Measurements from ENCODE around the gene CAMKK1.

Gene CAMKK1

DNA sequence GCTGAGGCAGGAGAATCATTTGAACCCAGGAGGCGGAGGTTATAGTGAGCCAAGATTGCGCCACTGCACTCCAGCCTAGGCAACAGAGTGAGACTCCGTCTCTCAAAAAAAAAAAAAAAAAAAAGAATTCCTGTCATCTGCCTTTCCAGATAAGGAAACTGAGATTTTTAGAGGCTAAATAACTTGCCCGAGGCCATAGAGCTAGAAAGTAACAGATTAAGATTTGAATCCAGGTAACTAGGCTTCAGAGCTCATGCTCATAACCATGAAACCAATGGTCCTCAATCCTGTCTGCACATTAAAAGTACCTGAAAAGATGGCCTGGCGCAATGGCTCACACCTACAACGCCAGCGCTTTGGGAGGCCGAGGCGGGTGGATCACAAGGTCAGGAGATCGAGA is 56.3 kb downstream of the CAMKK1 start:
- Histone ChIP-seq H3K27me3 (no peaks in the 10 kb centered on the region), H3K27ac (no peak overlapping the region), H3K9me3 (no peaks in the 10 kb centered on the region), H3K36me3 (peaks cover 34 to 88% (median 50%) of the 10 kb centered on the region in 3 donors), H3K4me3 (no peak overlapping the region), H3K4me1 (peaks cover 0 to 18% (median 11%) of the 10 kb centered on the region in 4 donors)
- TF ChIP-seq, protein P1, sequence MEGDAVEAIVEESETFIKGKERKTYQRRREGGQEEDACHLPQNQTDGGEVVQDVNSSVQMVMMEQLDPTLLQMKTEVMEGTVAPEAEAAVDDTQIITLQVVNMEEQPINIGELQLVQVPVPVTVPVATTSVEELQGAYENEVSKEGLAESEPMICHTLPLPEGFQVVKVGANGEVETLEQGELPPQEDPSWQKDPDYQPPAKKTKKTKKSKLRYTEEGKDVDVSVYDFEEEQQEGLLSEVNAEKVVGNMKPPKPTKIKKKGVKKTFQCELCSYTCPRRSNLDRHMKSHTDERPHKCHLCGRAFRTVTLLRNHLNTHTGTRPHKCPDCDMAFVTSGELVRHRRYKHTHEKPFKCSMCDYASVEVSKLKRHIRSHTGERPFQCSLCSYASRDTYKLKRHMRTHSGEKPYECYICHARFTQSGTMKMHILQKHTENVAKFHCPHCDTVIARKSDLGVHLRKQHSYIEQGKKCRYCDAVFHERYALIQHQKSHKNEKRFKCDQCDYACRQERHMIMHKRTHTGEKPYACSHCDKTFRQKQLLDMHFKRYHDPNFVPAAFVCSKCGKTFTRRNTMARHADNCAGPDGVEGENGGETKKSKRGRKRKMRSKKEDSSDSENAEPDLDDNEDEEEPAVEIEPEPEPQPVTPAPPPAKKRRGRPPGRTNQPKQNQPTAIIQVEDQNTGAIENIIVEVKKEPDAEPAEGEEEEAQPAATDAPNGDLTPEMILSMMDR (IDR thresholded peaks at IDR 0.05), result no peak
- intact Hi-C loops (cut with DNase I; ENCODE audit: low total_unique reads), result no loop called here
- DNase-seq, result no peak

DNA sequence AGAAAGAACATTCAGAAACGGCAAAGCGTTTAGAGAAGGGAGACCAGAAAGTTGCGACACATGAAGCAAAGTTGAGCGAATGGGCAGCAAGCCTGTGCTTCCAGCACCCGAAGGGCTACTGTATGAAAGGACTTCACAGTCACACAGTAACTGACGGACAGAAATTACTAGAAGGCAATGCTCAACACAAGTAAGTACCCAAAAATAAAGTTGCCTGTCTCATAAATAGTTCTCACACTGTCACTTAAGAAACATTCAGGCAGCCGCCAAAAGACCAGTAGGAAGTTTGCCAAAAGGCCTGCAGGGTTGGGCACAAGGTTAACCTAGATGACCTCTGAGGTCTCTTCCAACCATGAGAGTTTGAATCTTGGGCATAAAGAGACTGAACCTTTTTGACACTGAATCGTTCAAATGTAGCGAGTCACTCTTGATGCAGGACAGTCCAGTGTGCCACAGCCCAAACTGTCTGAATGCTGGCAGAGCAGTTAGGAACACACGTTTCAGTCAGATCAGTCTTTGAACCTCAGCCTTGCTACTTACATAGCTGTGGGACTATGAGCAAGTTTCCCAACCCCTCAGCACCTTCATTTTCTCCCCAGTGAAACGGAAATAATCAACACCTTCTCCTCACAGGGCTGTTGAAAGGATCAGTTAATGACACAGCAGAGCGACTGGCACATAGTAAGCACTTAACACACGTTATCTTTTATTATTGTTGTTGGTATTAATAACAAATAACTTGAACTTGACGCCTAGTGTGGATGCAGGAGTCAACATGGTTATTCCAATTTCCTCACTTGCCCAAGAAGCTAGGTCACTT is 57.2 kb downstream of the CAMKK1 start:
- peaks cover 0 to 18% (median 11%) of the 10 kb centered on the region in 4 donors for H3K4me1 ChIP-seq
- TF ChIP-seq, protein P1 (IDR thresholded peaks at IDR 0.05), result no peak
- no peak for DNase-seq
- peaks cover 34 to 86% (median 49%) of the 10 kb centered on the region in 3 donors for H3K36me3 ChIP-seq
- H3K27me3 ChIP-seq, result no peaks in the 10 kb centered on the region
- H3K27ac ChIP-seq, result no peak overlapping the region
- H3K4me3 ChIP-seq, result no peak overlapping the region
- no peaks in the 10 kb centered on the region for H3K9me3 ChIP-seq
- intact Hi-C loops (cut with DNase I; ENCODE audit: low total_unique reads), result no loop called here

DNA sequence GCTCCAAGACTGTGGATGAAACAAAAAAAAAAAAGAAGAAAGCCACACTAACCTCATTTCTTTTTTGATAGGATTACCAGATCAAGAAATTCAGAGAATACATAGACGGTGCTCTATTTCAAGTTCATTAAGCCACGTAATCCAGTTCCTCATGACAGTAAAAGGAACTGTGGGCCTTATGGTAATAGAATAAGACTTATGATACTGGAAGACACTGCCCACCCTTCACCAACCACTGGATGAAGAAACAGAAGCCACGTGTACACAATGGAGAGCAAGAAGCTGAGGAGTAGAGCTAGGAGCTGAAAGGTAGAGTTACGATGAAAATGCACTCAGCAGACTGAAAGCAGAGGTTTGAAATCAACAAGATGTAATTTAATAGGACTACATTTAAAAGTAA is 58.0 kb downstream of the CAMKK1 start:
- no peak overlapping the region for H3K4me3 ChIP-seq
- H3K9me3 ChIP-seq, result no peaks in the 10 kb centered on the region
- H3K36me3 ChIP-seq, result peaks cover 31 to 78% (median 41%) of the 10 kb centered on the region in 3 donors
- H3K27ac ChIP-seq, result no peak overlapping the region
- no peaks in the 10 kb centered on the region for H3K27me3 ChIP-seq
- no peak for DNase-seq
- TF ChIP-seq, protein P1 (IDR thresholded peaks at IDR 0.05), result no peak
- intact Hi-C loops (cut with DNase I; ENCODE audit: low total_unique reads), result no loop called here
- H3K4me1 ChIP-seq, result peaks cover 0 to 18% (median 11%) of the 10 kb centered on the region in 4 donors

DNA sequence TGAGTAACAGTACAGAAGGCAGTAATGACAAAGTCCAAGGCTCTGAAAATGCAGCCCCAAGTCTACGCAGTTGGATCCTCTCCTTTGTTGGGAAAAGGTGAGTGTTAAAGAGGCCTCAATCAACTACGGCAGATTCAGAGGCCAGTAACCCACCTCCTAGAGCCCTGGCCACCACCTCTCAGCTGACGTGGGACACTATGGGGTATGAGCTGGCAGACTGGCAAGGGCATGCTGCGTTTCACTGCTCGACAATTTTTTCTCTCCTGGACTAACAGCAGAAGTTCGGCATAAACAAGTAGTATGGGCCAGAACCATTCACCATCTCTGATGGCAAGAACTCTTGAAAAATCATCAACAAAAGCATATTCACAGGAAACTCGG is 64.0 kb downstream of the CAMKK1 start:
- DNase-seq, result no peak
- H3K4me3 ChIP-seq, result no peak overlapping the region
- intact Hi-C loops (cut with DNase I; ENCODE audit: low total_unique reads), result no loop called here
- peak overlapping the region in 1 of 2 donors; percentile 42 for H3K27ac ChIP-seq
- H3K9me3 ChIP-seq, result no peaks in the 10 kb centered on the region
- H3K36me3 ChIP-seq, result peaks cover 29 to 69% (median 31%) of the 10 kb centered on the region in 3 donors
- peaks cover 0 to 21% (median 12%) of the 10 kb centered on the region in 4 donors for H3K4me1 ChIP-seq
- H3K27me3 ChIP-seq, result no peaks in the 10 kb centered on the region
- TF ChIP-seq, protein P1 (IDR thresholded peaks at IDR 0.05), result no peak

DNA sequence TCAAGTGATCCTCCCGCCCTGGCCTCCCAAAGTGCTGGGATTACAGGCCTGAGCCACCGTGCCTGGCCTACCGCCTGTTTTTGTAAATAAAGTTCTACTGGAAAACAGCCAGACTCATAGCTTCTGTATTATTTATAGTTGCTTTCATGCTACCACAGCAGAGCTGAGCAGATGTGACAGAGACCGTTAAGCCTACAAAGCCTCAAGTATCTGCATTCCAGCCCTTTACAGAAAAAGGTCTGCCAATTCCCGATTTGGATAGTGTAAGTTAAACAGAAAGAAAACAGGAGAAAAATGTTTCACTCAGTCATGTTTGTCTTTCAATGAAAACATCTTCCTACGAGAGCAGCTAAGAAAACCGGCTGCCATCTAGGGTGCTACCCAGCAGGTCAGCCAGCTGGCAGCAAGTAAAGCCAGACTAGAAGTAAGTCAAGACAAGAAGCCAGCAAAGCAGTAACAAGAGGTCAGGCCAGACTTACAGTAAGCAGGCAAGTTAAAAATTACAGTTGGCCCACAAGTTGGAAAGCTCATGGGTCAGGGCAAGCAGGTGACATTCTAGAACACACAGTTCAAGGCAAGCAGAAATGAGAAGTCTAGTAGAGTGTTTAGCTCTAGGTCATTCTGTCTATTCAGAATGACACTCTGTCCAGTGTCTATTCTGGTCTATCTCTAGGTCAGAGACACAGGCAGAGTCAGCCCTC is 64.6 kb downstream of the CAMKK1 start:
- Histone ChIP-seq H3K27me3 (no peaks in the 10 kb centered on the region), H3K4me1 (peaks cover 0 to 21% (median 12%) of the 10 kb centered on the region in 4 donors), H3K9me3 (no peaks in the 10 kb centered on the region), H3K36me3 (peaks cover 31 to 69% (median 33%) of the 10 kb centered on the region in 3 donors), H3K27ac (peak overlapping the region; percentile 42 to 45), H3K4me3 (no peak overlapping the region)
- no peak for DNase-seq
- TF ChIP-seq, protein P1 (IDR thresholded peaks at IDR 0.05), result no peak
- intact Hi-C loops (cut with DNase I; ENCODE audit: low total_unique reads), result no loop called here

All from tibial artery (tissue), 4 donors.